ENCODE data around the gene C1QTNF9.

The C1QTNF9 gene

DNA sequence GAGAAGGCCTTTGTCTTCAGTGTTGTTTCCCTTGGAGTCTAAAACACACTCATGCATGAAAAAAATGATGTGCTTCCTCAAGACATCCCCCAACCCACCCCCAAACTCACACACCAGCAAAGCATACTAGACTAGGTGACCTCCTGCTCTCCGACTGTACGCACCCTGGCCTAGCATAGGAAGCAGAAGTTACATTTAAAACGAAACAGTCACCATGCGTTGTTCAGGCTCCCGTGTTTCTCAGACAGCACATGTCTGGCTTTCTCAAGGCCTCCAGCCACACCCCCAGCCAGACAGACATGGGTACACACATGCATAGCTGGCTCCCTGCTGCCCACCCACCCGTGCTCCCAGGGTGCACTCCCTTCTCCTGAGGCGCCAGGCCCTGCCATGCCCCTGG is 28.7 kb upstream of the C1QTNF9 start:
- no peak overlapping the region for H3K4me2 ChIP-seq (ENCODE audit: low read length)
- no peaks in the 10 kb centered on the region for H3K9me3 ChIP-seq (ENCODE audit: control insufficient read depth, low read length)
- peaks cover 4% of the 10 kb centered on the region for H3K79me2 ChIP-seq
- no peaks in the 10 kb centered on the region for H3K36me3 ChIP-seq (ENCODE audit: control insufficient read depth, insufficient read depth, low read length)
- no peaks in the 10 kb centered on the region for H3K27me3 ChIP-seq (ENCODE audit: control insufficient read depth, insufficient read depth, low read length)
- H3K4me3 ChIP-seq (ENCODE audit: low read depth, low read length), result no peak overlapping the region
- H2AFZ ChIP-seq, result no peak overlapping the region
- no peaks in the 10 kb centered on the region for H3K4me1 ChIP-seq
- no peak overlapping the region for H3K9ac ChIP-seq
- TF ChIP-seq, protein P1, sequence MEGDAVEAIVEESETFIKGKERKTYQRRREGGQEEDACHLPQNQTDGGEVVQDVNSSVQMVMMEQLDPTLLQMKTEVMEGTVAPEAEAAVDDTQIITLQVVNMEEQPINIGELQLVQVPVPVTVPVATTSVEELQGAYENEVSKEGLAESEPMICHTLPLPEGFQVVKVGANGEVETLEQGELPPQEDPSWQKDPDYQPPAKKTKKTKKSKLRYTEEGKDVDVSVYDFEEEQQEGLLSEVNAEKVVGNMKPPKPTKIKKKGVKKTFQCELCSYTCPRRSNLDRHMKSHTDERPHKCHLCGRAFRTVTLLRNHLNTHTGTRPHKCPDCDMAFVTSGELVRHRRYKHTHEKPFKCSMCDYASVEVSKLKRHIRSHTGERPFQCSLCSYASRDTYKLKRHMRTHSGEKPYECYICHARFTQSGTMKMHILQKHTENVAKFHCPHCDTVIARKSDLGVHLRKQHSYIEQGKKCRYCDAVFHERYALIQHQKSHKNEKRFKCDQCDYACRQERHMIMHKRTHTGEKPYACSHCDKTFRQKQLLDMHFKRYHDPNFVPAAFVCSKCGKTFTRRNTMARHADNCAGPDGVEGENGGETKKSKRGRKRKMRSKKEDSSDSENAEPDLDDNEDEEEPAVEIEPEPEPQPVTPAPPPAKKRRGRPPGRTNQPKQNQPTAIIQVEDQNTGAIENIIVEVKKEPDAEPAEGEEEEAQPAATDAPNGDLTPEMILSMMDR (IDR thresholded peaks at IDR 0.05), result no peak
- no peak overlapping the region for H3K27ac ChIP-seq

DNA sequence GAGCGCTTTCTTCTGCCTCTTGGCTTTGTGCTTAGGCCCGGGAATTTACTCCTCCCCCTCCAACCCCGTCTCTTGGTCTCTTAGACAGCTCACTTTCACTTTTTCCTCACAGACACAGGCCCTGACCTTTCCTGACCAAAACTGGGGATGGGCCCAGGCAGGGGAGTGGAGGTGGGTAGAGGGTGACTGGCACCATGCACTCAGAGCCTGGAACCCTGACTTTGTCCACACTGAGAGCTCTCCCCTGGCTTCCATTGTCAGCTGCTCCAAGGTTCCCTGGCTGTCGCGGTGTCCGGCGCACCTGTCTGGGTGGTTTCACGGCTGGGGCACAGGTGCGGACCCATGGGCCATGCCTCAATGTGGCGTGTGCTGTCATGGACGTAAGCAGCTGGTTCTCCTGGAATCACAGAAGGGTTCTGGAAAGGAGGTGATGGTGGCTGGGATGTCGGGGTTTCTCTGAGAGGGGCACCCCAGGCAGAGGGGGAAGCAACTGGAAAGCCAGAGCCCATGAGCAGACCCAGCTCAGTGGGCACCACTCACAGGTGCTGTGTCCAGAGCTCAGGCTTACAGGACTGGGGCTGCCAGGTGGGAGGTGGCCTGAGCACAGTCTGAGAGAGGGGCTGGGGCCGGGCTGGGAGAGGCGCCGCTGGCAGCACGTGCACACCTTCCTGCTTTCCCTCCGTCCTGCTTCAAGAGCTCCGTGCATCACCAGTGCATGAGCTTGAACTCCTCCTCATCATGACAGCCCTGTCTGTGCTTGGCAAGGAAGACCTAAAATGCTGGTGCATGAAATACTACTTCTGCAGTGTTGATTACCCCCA is 28.0 kb upstream of the C1QTNF9 start:
- Histone ChIP-seq H3K79me2 (peaks cover 4% of the 10 kb centered on the region), H3K36me3 (ENCODE audit: control insufficient read depth, insufficient read depth, low read length) (no peaks in the 10 kb centered on the region), H3K27me3 (ENCODE audit: control insufficient read depth, insufficient read depth, low read length) (no peaks in the 10 kb centered on the region), H3K4me2 (ENCODE audit: low read length) (no peak overlapping the region), H3K4me1 (no peaks in the 10 kb centered on the region), H3K27ac (no peak overlapping the region), H3K9me3 (ENCODE audit: control insufficient read depth, low read length) (no peaks in the 10 kb centered on the region), H3K4me3 (ENCODE audit: low read depth, low read length) (no peak overlapping the region), H2AFZ (no peak overlapping the region), H3K9ac (no peak overlapping the region)
- TF ChIP-seq, protein P1 (IDR thresholded peaks at IDR 0.05), result no peak

DNA sequence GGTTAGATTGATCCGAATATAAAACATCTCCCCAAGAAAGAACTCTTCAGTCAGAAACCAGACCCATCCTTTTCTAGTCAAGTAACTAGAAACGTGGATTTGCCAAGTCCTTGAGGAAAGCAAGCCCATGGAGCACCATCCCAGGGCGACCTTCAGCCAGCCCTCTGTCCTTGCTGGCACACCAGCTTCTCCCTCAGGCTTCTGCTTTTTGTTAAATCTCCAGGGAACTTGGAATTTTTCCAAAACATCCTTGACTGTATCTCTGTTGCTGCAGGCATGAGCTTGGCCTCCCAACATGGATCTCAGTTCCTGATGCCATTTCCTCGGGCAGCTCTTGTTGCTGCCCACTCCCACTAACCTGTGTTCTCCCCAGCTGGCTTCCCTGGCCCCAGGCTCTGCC is 27.1 kb upstream of the C1QTNF9 start:
- H3K79me2 ChIP-seq, result peaks cover 4% of the 10 kb centered on the region
- H3K27ac ChIP-seq, result no peak overlapping the region
- TF ChIP-seq, protein P1 (IDR thresholded peaks at IDR 0.05), result no peak
- no peaks in the 10 kb centered on the region for H3K9me3 ChIP-seq (ENCODE audit: control insufficient read depth, low read length)
- no peak overlapping the region for H3K4me3 ChIP-seq (ENCODE audit: low read depth, low read length)
- no peaks in the 10 kb centered on the region for H3K4me1 ChIP-seq
- H3K27me3 ChIP-seq (ENCODE audit: control insufficient read depth, insufficient read depth, low read length), result no peaks in the 10 kb centered on the region
- no peak overlapping the region for H2AFZ ChIP-seq
- H3K36me3 ChIP-seq (ENCODE audit: control insufficient read depth, insufficient read depth, low read length), result no peaks in the 10 kb centered on the region
- H3K9ac ChIP-seq, result no peak overlapping the region
- H3K4me2 ChIP-seq (ENCODE audit: low read length), result no peak overlapping the region

DNA sequence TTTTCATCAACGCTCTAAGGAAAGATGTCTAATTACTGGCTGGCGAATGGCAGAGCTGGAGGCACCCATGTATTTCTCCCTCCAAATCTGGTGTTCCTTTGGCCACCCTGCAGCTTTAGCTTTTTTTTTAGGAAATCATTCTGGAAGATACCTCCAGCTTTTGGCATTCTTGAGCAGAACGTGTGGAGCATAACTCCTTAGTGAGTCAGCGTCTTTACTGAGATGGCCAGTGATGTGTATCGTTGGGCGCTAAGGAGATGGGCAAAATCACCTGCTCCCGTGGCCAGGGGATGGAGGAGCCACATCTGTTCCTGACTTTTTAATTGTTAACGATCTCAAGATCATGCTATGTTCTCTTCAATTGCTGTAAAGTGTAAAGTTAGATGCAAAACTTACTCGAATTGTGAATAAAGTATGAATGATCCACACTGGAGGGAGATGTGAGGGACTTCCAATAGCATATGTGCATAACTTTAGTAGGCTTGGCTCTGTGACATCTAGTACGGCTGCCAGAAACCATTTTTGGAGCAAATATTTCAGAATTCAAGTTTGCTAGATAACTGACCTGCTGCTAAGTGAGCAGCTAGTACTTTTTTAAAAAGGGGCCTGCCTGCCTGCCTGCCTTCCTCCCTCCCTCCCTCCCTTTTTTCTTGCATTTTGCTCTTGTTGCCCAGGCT is 24.4 kb upstream of the C1QTNF9 start:
- no peaks in the 10 kb centered on the region for H3K36me3 ChIP-seq (ENCODE audit: control insufficient read depth, insufficient read depth, low read length)
- H3K4me3 ChIP-seq (ENCODE audit: low read depth, low read length), result no peak overlapping the region
- TF ChIP-seq, protein P1 (IDR thresholded peaks at IDR 0.05), result no peak
- H3K27ac ChIP-seq, result no peak overlapping the region
- no peak overlapping the region for H3K9ac ChIP-seq
- no peaks in the 10 kb centered on the region for H3K79me2 ChIP-seq
- H3K4me1 ChIP-seq, result no peaks in the 10 kb centered on the region
- no peak overlapping the region for H3K4me2 ChIP-seq (ENCODE audit: low read length)
- no peaks in the 10 kb centered on the region for H3K27me3 ChIP-seq (ENCODE audit: control insufficient read depth, insufficient read depth, low read length)
- no peaks in the 10 kb centered on the region for H3K9me3 ChIP-seq (ENCODE audit: control insufficient read depth, low read length)
- H2AFZ ChIP-seq, result no peak overlapping the region

All from parathyroid adenoma (tissue), 2 donors.